Mammary epithelial cell (primary cell): ENCODE data around the gene FBXL22.

Experiments
- CTCF ChIP-seq, 2 donors: IDR thresholded peaks in 1 of 2; conservative IDR thresholded peaks in 1 of 2; 2 replicates each; pipeline ENCODE4 v1.5.1; 2011 to 2012; ENCODE audit warnings: inconsistent platforms in 2 of 2, low read length in 2 of 2, mild to moderate bottlenecking in 2 of 2, control low read depth in 1 of 2, low read depth in 1 of 2; ENCODE audit not compliant: insufficient read depth in 1 of 2; ENCODE audit errors: extremely low read depth in 1 of 2
- EZH2 ChIP-seq: IDR thresholded peaks from 2 replicates; pipeline ENCODE4 v1.6.1; 2012; ENCODE audit warnings: low read length, inconsistent platforms, borderline replicate concordance

- no peak for TF ChIP-seq CTCF (conservative IDR thresholded peaks at IDR 0.05 in 1 of 2, IDR thresholded peaks at IDR 0.05 in 1 of 2; ENCODE audit: extremely low read depth in 1 of 2, insufficient read depth in 1 of 2, low read depth in 1 of 2, low read length in 2 of 2)
- no peak for TF ChIP-seq EZH2
These were observed 39.4 kb downstream of the FBXL22 start for GRCh38 chr15:63636518-63637061.
